OCI-LY7 (cell line): ENCODE data around the gene MPL. TPM values are rescaled to one million over a fixed set of nuclear protein-coding genes. Genes with fewer than 3 reads are reported as not detected.

Source experiments
- BruUV-seq: library from RNA; stranded (reverse); fragments of 400-500 nt; replicated peaks from 2 replicates; lab custom pipeline; 2021; lab: Mats Ljungman, UMichigan
- CTCF ChIA-PET: fragments of 300-600 bp; sonication (Branson Sonifier 250); formaldehyde crosslinking; loops from one replicate; lab custom pipeline; 2022; ENCODE audit warnings: antibody characterized with exemption; ENCODE audit not compliant: unreplicated experiment; lab: Charles Lee
- POLR2A ChIA-PET: fragments of 300-600 bp; sonication (Branson Sonifier 250); formaldehyde crosslinking; loops from one replicate; lab custom pipeline; 2022; ENCODE audit warnings: antibody characterized with exemption; lab: Charles Lee
- DNase-seq: peaks from one replicate; pipeline ENCODE4 v3.0.0-alpha.2; 2015; ENCODE audit warnings: low spot score
- H2AFZ ChIP-seq: fragments of 200-600 bp; sonication (generic), shearing (Covaris generic); 2 replicates; pipeline ENCODE4 v1.6.1; 2014; ENCODE audit warnings: mild to moderate bottlenecking, antibody characterized with exemption, low read length, moderate library complexity
- H3K27ac ChIP-seq: fragments of 200-600 bp; sonication (generic); 2 replicates; pipeline ENCODE4 v1.5.1; 2014; ENCODE audit warnings: mixed run types, low read depth, mild to moderate bottlenecking, moderate library complexity, low read length, inconsistent platforms; ENCODE audit not compliant: poor library complexity, severe bottlenecking
- H3K36me3 ChIP-seq: fragments of 200-600 bp; sonication (generic); 2 replicates; pipeline ENCODE4 v1.6.1; 2014; ENCODE audit warnings: mild to moderate bottlenecking, antibody characterized with exemption, low read length, moderate library complexity, mixed read lengths; ENCODE audit not compliant: insufficient read depth
- H3K4me1 ChIP-seq: fragments of 200-600 bp; sonication (generic); 2 replicates; pipeline ENCODE4 v1.5.1; 2014; ENCODE audit warnings: mild to moderate bottlenecking, low read length; ENCODE audit not compliant: insufficient read depth, poor library complexity, severe bottlenecking
- H3K4me2 ChIP-seq: fragments of 200-600 bp; sonication (generic); 2 replicates; pipeline ENCODE4 v1.6.1; 2014; ENCODE audit warnings: mild to moderate bottlenecking, low read length
- H3K4me3 ChIP-seq: fragments of 200-600 bp; sonication (generic); 2 replicates; pipeline ENCODE4 v1.5.1; 2014; ENCODE audit warnings: mild to moderate bottlenecking, low read depth, low read length; ENCODE audit not compliant: poor library complexity, severe bottlenecking
- H3K79me2 ChIP-seq: fragments of 200-600 bp; sonication (generic); 2 replicates; pipeline ENCODE4 v1.6.1; 2016; ENCODE audit warnings: low read depth, mild to moderate bottlenecking, low read length, moderate library complexity, mixed read lengths; ENCODE audit not compliant: insufficient read depth
- H3K9me2 ChIP-seq: fragments of 200-600 bp; sonication (generic); 2 replicates; pipeline ENCODE4 v1.6.1; 2016; ENCODE audit warnings: mild to moderate bottlenecking, low read length, mixed read lengths; ENCODE audit not compliant: insufficient read depth
- H3K9me3 ChIP-seq: fragments of 200-600 bp; sonication (generic); 2 replicates; pipeline ENCODE4 v1.6.1; 2014; ENCODE audit warnings: mild to moderate bottlenecking, mixed run types, low read length, mixed read lengths
- H4K20me1 ChIP-seq: fragments of 200-600 bp; sonication (generic); 2 replicates; pipeline ENCODE4 v1.6.1; 2014; ENCODE audit warnings: mild to moderate bottlenecking, antibody characterized with exemption, low read length, moderate library complexity, mixed read lengths; ENCODE audit not compliant: insufficient read depth
- CTCF ChIP-seq: fragments of 200-600 bp; sonication (generic); conservative IDR thresholded peaks from 2 replicates; pipeline ENCODE4 v1.5.1; 2014; ENCODE audit warnings: mild to moderate bottlenecking, antibody characterized with exemption, low read length, moderate library complexity, mixed read lengths
- EZH2phosphoT487 ChIP-seq: fragments of 200-600 bp; sonication (generic); IDR thresholded peaks from 2 replicates; pipeline ENCODE4 v1.6.1; 2018; ENCODE audit warnings: low read depth, borderline replicate concordance, mild to moderate bottlenecking, mixed run types, antibody characterized with exemption, low read length, moderate library complexity, mixed read lengths
- intact Hi-C: fragments of 100-400 bp; cut with micrococcal nuclease; formaldehyde crosslinking; loops from one replicate; pipeline ENCODE4 v1.10.0; 2022; ENCODE audit not compliant: unreplicated experiment
- total RNA-seq, 2 experiments: library from RNA; depleted of rRNA in 1 of 2; stranded (reverse); fragments of >200 nt in 1 of 2; shearing (Covaris generic) in 1 of 2; gene quantifications; 2 replicates each; pipeline ENCODE4 v1.2.3, GENCODE V29; 2014 to 2022

Gene MPL
- total RNA-seq, 2 experiments from 2014 or later = not detected

- Histone ChIP-seq H3K4me2 (no peak overlapping the region), H3K4me1 (peaks cover 13% of the 10 kb centered on the region), H3K27ac (no peak overlapping the region), H4K20me1 (no peaks in the 10 kb centered on the region), H3K79me2 (no peaks in the 10 kb centered on the region), H3K36me3 (no peaks in the 10 kb centered on the region), H2AFZ (no peak overlapping the region), H3K4me3 (no peak overlapping the region), H3K9me3 (no peaks in the 10 kb centered on the region), H3K9me2 (no peaks in the 10 kb centered on the region)
- ChIA-PET CTCF (no interaction called here), POLR2A (interaction anchor here (0.6 kb wide), 1 partner anchor 17 kb away, joined by 4 read pairs; no protein-coding TSS in a partner anchor)
- TF ChIP-seq EZH2phosphoT487 = no peak
- TF ChIP-seq CTCF = no peak
- no TSS peak for BruUV-seq
- intact Hi-C loops = no loop called here
- DNase-seq = no peak
These were observed 28.8 kb upstream of the MPL start for GRCh38 chr1:43308635-43309404.

- Histone ChIP-seq H3K9me2 (no peaks in the 10 kb centered on the region), H3K4me1 (peaks cover 13% of the 10 kb centered on the region), H3K79me2 (no peaks in the 10 kb centered on the region), H3K27ac (no peak overlapping the region), H2AFZ (no peak overlapping the region), H3K9me3 (no peaks in the 10 kb centered on the region), H3K4me2 (no peak overlapping the region), H3K4me3 (no peak overlapping the region), H3K36me3 (no peaks in the 10 kb centered on the region), H4K20me1 (no peaks in the 10 kb centered on the region)
- intact Hi-C loops = no loop called here
- ChIA-PET POLR2A (no interaction called here), CTCF (no interaction called here)
- no peak for DNase-seq
- no TSS peak for BruUV-seq
- TF ChIP-seq EZH2phosphoT487 (no peak), CTCF (no peak)
These were observed 28.1 kb upstream of the MPL start for GRCh38 chr1:43309405-43310025.

- no peak for DNase-seq
- no peaks in the 10 kb centered on the region for H4K20me1 ChIP-seq
- POLR2A ChIA-PET = no interaction called here
- no TSS peak for BruUV-seq
- TF ChIP-seq CTCF (no peak), EZH2phosphoT487 (no peak)
- no peaks in the 10 kb centered on the region for H3K79me2 ChIP-seq
- H3K4me2 ChIP-seq = no peak overlapping the region
- H3K4me3 ChIP-seq = no peak overlapping the region
- CTCF ChIA-PET = no interaction called here
- no peak overlapping the region for H2AFZ ChIP-seq
- no peaks in the 10 kb centered on the region for H3K9me2 ChIP-seq
- no peaks in the 10 kb centered on the region for H3K9me3 ChIP-seq
- H3K4me1 ChIP-seq = no peaks in the 10 kb centered on the region
- intact Hi-C loops = no loop called here
- no peak overlapping the region for H3K27ac ChIP-seq
- no peaks in the 10 kb centered on the region for H3K36me3 ChIP-seq
These were observed 26.1 kb upstream of the MPL start for GRCh38 chr1:43311521-43311920.
